Measurements from ENCODE around the gene DLG2. TPM values are rescaled to one million over a fixed set of nuclear protein-coding genes. Genes with fewer than 3 reads are reported as not detected.

DLG2 gene
- total RNA-seq, 3 donors from 2014 or later, result 4.3 to 12.3 (median 6.9) TPM

DNA sequence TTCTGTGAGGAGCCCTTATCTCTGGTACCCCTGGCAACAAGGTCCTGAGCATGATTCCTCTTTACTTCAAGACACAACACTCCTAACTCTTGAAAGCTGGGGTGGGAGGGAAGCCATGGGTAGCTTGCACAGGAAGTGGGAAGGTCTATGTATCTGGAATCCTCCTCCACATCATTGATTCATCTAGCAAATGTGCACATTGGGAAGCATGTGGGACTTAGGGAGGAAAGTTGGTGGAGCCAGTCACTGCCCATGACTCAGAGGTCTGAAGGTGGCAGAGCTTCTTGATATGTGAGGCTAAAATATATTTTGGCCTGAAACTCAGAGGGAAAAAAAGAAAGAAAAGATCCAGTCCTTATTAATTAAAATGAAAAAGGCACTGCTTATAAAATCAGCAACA is 1000.9 kb downstream of the DLG2 start:
- DNase-seq (ENCODE audit: low spot score in 2 of 2), result no peak
- Histone ChIP-seq H3K4me3 (no peak overlapping the region), H3K4me1 (no peaks in the 10 kb centered on the region), H3K27ac (no peak overlapping the region), H3K36me3 (no peaks in the 10 kb centered on the region), H3K9me3 (no peaks in the 10 kb centered on the region), H3K27me3 (no peaks in the 10 kb centered on the region)
- TF ChIP-seq, protein P1, sequence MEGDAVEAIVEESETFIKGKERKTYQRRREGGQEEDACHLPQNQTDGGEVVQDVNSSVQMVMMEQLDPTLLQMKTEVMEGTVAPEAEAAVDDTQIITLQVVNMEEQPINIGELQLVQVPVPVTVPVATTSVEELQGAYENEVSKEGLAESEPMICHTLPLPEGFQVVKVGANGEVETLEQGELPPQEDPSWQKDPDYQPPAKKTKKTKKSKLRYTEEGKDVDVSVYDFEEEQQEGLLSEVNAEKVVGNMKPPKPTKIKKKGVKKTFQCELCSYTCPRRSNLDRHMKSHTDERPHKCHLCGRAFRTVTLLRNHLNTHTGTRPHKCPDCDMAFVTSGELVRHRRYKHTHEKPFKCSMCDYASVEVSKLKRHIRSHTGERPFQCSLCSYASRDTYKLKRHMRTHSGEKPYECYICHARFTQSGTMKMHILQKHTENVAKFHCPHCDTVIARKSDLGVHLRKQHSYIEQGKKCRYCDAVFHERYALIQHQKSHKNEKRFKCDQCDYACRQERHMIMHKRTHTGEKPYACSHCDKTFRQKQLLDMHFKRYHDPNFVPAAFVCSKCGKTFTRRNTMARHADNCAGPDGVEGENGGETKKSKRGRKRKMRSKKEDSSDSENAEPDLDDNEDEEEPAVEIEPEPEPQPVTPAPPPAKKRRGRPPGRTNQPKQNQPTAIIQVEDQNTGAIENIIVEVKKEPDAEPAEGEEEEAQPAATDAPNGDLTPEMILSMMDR (IDR thresholded peaks at IDR 0.05), result no peak
- TF ChIP-seq POLR2AphosphoS5 (IDR thresholded peaks at IDR 0.05) (no peak), POLR2A (IDR thresholded peaks at IDR 0.05) (no peak)
- intact Hi-C loops (cut with DNase I; ENCODE audit: low total_unique reads), result no loop called here

DNA sequence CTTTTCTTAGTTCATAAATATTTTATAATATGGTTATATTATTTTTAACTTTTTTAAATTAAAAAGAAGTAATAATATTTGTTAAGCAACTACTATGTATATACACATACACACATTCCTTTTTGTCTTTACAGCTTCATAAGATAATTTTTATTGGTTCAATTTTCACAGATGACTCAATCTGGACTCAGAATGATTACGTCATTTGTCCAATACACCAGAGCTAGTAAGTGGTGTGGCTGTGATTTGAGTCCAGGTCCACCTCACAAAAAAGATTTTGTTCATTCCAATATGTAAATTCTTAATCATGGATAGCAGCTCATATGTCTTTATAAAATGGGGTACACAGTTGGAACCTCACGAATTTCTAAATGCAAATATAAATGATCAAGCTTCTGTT is 1014.5 kb downstream of the DLG2 start:
- intact Hi-C loops (cut with DNase I; ENCODE audit: low total_unique reads), result no loop called here
- Histone ChIP-seq H3K9me3 (no peaks in the 10 kb centered on the region), H3K27me3 (no peaks in the 10 kb centered on the region), H3K4me1 (no peaks in the 10 kb centered on the region), H3K27ac (no peak overlapping the region), H3K36me3 (no peaks in the 10 kb centered on the region), H3K4me3 (no peak overlapping the region)
- DNase-seq (ENCODE audit: low spot score in 2 of 2), result no peak
- TF ChIP-seq POLR2AphosphoS5 (IDR thresholded peaks at IDR 0.05) (no peak), POLR2A (IDR thresholded peaks at IDR 0.05) (no peak)
- TF ChIP-seq, protein P1 (IDR thresholded peaks at IDR 0.05), result no peak

DNA sequence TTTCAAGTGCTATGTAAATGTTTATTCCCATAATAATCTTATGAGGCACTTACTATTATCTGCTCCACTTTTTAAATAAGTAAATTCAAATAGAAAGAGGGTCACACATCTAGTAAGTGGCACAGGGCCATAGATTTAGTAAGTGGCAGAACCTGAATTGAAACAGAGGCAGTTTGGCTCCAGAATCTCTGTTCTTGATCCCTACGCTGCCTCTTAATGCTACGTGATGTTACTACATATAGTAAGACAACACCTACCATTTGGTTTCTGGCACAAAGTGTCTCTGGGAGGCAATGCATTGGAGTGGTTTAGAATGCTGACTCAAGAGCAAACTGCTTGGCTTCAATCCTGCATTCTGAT is 1018.3 kb downstream of the DLG2 start:
- DNase-seq (ENCODE audit: low spot score in 2 of 2), result no peak
- intact Hi-C loops (cut with DNase I; ENCODE audit: low total_unique reads), result no loop called here
- Histone ChIP-seq H3K9me3 (no peaks in the 10 kb centered on the region), H3K4me3 (no peak overlapping the region), H3K36me3 (no peaks in the 10 kb centered on the region), H3K27ac (no peak overlapping the region), H3K4me1 (no peaks in the 10 kb centered on the region), H3K27me3 (no peaks in the 10 kb centered on the region)
- no peak for TF ChIP-seq POLR2A (IDR thresholded peaks at IDR 0.05)
- TF ChIP-seq, protein P1 (IDR thresholded peaks at IDR 0.05), result no peak

DNA sequence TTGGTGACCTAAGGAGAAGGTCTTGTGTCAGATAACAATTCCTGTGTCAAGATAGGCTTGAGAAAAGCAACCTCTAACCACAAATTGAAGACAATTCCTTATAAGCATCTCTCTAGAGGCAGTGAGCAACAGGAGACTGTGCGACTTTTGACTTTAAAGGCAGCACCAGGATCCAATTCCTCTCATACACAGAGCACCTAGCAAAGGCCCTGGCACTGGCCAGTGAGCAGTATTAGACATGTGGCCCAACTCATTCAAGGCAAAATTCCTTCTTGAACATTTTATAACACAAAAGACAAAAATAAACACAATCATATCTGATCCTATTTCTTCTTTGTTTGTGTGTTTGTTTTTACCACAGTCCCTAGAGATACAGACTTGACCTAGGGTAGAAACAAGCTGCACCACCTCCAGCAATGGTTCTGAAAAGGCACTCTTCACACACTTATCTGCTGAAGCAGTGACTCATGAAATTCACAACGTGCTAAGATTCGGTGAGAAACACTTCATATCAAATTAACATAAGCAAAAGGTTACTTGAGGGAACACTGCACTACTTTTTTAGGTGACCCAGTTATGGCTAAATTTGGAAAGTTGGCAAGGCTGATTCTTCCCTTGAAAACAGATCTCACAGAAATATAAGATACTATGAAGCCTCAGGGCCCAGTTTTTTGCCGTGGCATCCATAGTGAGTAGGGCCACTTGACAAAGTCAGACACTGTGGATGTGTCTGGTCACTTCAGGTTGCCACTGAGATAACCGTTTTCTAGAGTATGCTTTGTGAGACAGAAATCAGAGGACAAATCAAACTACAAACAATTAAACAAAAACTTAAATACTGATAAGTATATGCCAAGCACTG is 1018.9 kb downstream of the DLG2 start:
- no peak for DNase-seq (ENCODE audit: low spot score in 2 of 2)
- Histone ChIP-seq H3K4me3 (no peak overlapping the region), H3K9me3 (no peaks in the 10 kb centered on the region), H3K27me3 (no peaks in the 10 kb centered on the region), H3K36me3 (no peaks in the 10 kb centered on the region), H3K4me1 (no peaks in the 10 kb centered on the region), H3K27ac (no peak overlapping the region)
- no peak for TF ChIP-seq POLR2A (IDR thresholded peaks at IDR 0.05)
- TF ChIP-seq, protein P1 (IDR thresholded peaks at IDR 0.05), result no peak
- no peak for TF ChIP-seq POLR2AphosphoS5 (IDR thresholded peaks at IDR 0.05)
- intact Hi-C loops (cut with DNase I; ENCODE audit: low total_unique reads), result no loop called here

DNA sequence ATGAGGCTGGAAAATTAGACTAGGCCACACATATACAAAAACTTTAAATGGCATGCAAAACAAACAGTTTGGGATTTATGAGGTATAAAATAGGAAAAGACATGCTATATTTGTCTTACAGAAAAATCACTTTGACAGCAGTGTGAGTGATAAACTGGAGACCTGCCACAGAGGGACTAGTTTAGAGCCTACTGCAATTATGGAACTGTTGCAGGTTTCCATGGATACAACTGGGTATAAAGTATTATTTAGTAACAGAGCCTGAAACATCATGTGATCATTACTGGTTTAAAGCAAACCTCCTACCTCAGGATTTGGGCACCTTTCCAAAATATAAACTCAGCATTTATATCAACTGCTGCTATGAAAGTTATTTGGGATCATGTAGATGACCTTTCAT is 1032.5 kb downstream of the DLG2 start:
- Histone ChIP-seq H3K9me3 (no peaks in the 10 kb centered on the region), H3K4me3 (no peak overlapping the region), H3K4me1 (no peaks in the 10 kb centered on the region), H3K27ac (no peak overlapping the region), H3K36me3 (no peaks in the 10 kb centered on the region), H3K27me3 (no peaks in the 10 kb centered on the region)
- TF ChIP-seq, protein P1 (IDR thresholded peaks at IDR 0.05), result no peak
- TF ChIP-seq POLR2A (IDR thresholded peaks at IDR 0.05) (no peak), POLR2AphosphoS5 (IDR thresholded peaks at IDR 0.05) (no peak)
- intact Hi-C loops (cut with DNase I; ENCODE audit: low total_unique reads), result no loop called here
- no peak for DNase-seq (ENCODE audit: low spot score in 2 of 2)
